HG03378 (cell line): Measurements from ENCODE around the gene PITX2.

Experiments
- ATAC-seq: cut with Tn5 transposase; IDR thresholded peaks from one replicate; pipeline ENCODE4 v1.9.1; 2021; ENCODE audit warnings: mild to moderate bottlenecking, moderate library complexity; ENCODE audit not compliant: unreplicated experiment

Gene PITX2

DNA sequence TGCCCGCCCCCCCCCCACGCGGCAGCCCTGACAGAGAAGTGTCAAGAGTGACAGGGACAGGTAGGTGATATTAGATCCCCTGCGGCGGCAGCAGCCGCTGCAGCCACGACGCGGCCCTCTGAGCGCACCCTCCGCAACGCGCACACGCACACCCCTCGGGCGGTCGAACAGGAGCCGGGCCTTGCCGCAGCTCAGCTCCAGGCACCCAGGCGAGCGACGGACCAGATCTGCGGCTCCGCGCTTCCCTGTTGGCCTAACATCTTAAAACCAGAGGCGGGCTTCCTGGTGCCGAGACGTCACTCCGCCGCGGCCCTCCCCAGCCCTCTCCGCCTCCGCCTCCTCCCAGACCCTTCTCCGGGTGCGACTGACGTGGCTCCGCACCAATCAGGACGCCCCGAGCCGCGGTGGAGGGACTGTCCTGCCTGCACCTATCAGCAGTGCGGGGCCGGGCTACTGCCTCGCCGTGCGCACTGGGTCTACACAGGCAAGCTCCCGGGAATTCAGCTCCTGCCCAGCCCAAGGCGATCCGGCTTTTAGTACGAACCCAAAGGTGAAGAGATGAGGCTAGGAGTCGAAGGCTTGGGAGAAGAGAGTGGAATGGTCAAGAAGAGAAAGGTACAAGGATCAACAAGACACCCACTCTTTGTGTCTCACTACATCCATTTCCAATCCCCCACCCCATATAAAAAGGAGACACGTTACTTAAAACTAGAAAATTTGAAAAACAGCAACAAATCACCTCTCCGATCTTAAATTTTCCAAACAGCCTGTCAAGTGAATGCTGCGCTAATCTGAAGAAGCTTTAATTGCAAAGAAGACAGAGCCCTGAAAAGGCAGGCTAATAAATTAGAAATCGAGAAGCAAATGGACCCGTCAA, at the start of gene PITX2:
TSS of gene PITX2 (minus strand) at position 237 of the 877 bp plus-strand sequence. CDS start 617 bp downstream, outside the sequence.
- peak; percentile 69 for ATAC-seq

GRCh38 chr4:110671679-110672078, 48.8 kb upstream of the PITX2 start:
- no peak for ATAC-seq

DNA sequence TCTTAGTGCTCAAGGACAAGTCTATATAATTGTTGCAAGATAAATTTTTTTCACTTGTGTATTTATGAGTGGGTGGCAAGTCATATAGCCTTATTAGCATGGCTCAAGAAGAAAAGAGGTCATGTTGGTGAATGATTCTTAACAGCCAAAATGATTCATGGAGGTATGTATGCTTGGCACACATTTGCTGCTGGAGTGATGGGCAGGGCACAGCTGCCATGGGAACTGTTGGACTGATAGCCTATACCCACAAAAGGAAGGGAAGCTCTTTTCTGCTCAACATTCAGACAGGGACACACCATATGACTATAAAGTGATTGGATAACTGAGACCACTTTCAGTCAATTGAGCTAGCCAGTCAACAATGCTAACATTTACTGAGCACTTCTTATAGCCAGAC, 46.8 kb upstream of the PITX2 start:
- no peak for ATAC-seq

GRCh38 chr4:110668463-110669235, 45.8 kb upstream of the PITX2 start:
- ATAC-seq, result no peak

DNA sequence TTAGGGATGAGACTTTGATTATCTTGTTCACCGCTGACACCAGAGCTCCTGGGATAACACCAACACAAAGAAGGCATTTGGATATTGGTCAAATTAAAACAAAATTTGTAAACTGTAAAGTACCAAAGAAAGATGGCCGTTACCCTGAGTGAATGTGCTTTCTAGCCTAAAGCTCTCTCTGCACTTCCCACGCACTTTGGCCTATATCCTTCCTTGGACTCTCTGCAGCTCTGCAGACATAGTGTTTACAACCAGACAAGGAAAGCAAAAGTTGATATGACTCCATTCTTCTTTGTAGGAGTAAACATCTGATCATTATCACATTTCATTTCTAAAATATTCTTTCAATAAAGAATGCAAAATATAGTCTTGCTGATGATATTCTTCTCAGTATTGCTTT, 44.8 kb upstream of the PITX2 start:
- no peak for ATAC-seq

DNA sequence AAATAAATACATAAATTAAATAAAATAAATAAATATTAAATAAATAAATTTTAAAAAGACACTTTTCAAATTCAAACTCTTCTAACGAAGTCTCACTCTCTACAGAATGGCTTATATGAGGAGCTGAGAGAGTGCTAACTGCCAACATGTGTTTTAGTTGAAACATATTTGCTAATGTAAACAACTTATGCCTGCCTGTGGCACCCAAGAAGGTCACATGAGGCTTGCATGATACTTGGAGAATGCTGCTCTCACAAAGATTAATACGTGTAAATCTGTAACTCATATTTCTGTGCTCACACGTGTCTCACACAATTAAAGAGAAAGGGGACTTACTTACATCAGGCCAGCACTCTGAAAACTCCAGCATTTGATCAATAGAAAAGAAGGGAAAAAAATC, 43.2 kb upstream of the PITX2 start:
- no peak for ATAC-seq

DNA sequence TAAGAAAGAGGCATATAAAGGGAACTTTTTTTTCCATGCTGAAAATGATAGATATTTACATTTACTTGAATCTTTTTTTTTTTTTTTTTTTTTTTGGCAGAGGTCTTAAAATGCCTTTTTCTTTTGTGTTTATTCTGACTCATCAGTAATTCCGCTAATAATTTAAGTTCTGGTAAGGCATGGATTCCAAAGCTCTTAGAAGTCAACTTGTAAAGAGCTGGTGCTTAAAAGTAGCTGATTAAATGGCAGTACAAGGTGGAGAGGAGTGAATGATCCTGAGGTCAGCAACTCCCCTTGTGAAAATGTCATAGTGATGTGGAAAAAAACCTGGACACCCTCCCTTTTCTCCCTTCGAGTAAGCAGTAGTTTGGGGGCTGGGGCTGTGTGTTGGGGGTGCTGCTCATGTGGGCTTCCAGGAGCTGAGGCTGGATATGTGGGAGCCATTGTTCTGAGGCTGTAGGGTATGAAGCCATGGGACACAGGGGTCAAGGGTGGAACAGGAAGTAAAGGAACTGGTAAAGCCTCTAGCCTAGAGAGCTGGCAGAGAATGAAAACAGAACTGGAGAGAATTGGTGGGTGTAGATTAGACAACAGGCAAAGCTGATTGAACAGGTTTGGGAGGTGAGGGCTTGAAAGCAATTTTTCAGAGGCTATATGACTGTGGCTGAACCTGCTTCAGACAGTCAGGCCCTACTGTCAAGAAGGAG, 41.0 kb upstream of the PITX2 start:
- ATAC-seq, result no peak

GRCh38 chr4:110663206-110663605, 40.3 kb upstream of the PITX2 start:
- no peak for ATAC-seq

DNA sequence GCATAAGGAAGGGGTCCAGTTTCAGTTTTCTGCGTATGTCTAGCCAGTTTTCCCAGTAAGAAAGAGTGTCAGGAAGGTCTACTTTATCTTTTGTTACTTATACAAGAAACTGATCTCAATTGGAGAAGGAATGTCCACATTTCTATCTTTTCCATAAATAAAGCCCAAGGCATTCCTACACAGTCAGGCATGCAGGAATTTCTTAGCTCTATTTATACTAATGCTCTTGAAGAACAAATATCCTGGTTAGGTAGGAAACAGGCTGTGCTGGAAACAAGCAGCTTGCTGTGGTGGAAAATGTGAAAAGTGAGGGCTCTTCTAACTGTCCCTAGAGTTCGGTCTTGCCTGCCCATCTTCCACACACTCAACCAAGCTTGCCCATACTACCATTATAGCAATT, 37.9 kb upstream of the PITX2 start:
- no peak for ATAC-seq

DNA sequence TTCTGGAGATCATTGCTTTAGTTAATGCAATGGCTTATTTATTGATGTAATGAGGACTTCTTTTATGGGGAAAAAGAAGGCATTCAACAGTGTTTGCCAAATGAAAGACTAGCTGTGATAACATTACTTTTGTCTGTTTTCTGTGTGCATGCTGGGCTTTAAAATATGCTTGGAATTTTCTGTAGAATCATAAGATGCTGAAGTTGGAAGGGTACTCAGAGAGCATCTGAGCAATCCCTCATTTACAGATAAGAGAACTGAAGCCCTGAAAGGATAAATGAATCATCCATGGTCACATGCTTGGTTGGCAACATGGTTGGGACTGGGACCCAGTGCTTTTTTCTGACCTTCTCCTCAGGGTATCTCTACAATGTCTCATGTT, 31.4 kb upstream of the PITX2 start:
- no peak for ATAC-seq

DNA sequence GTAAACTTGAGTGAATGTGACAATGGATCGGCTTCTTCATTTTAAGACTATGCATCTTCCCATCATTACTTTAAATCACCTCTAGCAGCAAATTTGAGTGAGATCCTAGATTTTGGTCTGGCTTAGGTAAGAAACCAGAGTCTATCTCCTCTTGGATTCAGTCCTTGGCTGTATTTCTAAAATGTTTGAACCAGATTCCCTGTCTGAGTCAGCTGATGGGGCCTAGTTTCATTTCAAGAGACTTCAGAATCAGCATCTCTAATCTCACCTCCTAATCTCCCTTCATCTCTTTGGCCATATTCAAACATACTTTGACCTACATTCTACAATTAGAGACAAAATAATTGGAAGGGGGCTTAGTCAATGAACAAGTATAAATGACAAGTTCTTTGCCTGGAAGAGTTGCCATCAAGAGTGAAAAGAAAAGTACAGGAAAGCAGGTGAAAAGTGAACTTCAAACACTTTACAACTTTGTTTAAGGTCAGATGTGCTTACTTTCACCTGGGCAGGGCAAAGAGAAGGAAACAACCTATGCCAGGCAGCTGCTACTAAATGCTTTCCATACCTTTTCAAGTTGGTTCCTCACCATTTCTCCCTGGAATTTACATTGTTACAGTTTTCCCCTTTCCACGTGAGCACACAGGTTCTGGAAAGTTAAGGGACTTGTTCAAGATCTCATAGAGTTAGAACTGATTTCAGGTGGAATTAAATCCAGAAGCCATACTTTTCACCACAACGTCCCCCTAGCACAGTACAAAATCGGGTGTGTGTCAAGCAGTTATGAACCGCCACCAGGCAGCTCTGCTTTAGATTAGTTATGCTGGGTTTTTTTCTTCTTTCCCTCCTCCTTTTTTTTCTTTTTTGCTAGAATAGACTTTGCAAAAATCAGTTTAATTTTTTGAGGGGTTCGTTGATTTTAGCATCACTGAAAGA, 30.7 kb upstream of the PITX2 start:
- ATAC-seq, result no peak

DNA sequence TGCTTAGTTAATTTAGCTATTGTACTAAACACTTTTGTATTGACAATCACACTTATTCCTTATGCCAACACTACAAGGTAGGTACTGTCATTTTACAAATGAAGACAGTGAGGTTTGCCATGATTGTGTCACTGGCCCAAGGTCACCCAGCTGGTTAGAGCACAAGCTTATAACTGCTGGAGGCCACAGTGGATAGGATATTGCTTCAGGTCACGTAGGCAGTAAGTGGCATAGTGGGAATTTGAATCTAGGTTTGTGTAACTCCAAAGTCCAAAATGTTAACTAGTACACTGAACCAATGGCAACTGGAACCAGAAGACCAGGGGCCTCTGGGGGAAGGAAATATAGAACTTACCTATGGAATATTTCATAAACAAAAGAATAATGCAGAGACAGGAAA, 21.1 kb upstream of the PITX2 start:
- ATAC-seq, result no peak

DNA sequence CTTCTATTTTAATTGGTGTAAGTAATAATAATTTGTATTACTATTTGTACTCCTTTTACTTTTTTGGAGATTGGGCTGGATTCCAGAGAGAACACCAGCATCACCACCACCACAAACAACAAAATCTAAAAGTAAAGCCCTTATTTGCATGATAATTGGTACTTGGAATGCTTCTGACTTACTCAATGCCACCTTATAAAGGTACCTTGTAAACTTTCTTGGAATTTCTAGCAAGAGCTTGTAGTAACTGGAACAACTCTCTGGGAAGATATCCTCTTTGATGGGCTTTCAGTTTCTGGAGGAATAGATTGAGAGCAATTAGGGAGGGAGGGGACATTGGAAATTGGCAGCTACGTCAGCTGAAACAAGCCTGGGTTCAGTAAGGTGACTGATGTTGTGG, 20.2 kb upstream of the PITX2 start:
- ATAC-seq, result no peak

GRCh38 chr4:110641218-110641617, 18.3 kb upstream of the PITX2 start:
- no peak for ATAC-seq

- no peak for ATAC-seq
These were observed 17.7 kb upstream of the PITX2 start for GRCh38 chr4:110640576-110640975.

DNA sequence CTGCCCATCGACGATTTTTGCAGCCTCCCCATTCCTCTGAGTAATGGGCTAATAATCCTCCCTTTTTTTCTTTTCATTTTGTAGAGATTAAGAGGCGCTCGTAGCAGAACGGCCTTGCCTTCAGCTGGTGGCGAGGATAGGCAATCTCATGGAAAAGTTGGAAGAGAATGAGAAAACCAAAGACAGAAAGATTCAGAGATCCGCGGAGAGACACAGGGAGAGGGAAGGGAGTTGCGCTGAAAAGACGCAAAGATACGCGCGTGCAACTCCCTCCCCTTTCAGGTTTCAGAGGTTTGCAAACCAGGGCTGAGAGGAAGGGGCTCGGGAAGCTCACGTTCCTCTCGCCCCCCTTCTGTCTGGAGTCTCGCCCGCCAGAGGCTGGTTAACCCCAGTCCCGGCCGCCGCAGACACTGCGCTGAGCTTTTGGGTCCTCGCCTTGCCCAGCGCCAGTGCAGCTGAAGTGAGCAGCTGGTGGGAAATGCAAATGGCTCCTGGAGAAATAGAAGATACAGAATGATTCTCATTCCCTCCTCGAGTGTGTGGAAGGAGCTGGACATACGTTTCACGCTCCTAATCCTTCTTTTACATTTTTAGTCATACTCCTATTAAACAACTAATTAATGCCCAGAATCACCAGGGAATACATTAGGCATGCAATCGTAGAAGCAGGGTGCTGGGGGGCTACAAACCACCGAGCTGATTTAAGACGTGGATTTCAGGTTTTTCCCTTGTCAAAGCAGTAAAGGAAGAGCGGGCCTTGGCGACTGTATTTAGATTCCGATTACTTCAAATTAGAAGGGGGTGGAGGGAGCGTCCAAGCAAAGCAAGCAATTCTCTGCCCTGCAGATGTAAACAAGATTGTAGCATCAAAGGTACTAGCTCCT, 16.6 kb upstream of the PITX2 start:
- no peak for ATAC-seq

GRCh38 chr4:110638089-110638746, 15.3 kb upstream of the PITX2 start:
- no peak for ATAC-seq

GRCh38 chr4:110637408-110638088, 14.7 kb upstream of the PITX2 start:
- ATAC-seq, result no peak
